Large intestine (tissue), 3 donors: ENCODE results near the gene PLAGL2. TPM values are rescaled to one million over a fixed set of nuclear protein-coding genes. Genes with fewer than 3 reads are reported as not detected.

Experiments
- DNase-seq, 2 donors: peaks; one replicate each; pipeline versions ENCODE4 v3.0.0 to v3.0.0-alpha.2; 2013
- H3K27ac ChIP-seq: one replicate; pipeline ENCODE4 v1.5.1; 2013; ENCODE audit warnings: low read length
- H3K27me3 ChIP-seq: 2 replicates; pipeline ENCODE4 v1.6.1; 2013; ENCODE audit warnings: low read length; ENCODE audit not compliant: control insufficient read depth, insufficient read depth
- H3K36me3 ChIP-seq: 2 replicates; pipeline ENCODE4 v1.6.1; 2013; ENCODE audit warnings: low read length; ENCODE audit not compliant: control insufficient read depth, insufficient read depth
- H3K4me1 ChIP-seq: one replicate; pipeline ENCODE4 v1.6.1; 2013; ENCODE audit warnings: low read length; ENCODE audit not compliant: control insufficient read depth, insufficient read depth
- H3K4me3 ChIP-seq: one replicate; pipeline ENCODE4 v1.5.1; 2013; ENCODE audit warnings: low read length
- H3K9me3 ChIP-seq: one replicate; pipeline ENCODE4 v1.6.1; 2013; ENCODE audit warnings: mild to moderate bottlenecking, low read depth, low read length, moderate library complexity; ENCODE audit not compliant: control insufficient read depth
- WGBS: methylation state at CpG from one replicate; pipeline ENCODE4 v1.1.5; 2013; ENCODE audit warnings: low lambda C conversion rate; ENCODE audit not compliant: insufficient coverage; 5-methylcytosine and 5-hydroxymethylcytosine counted together
- polyA plus RNA-seq: library from polyadenylated mRNA; unstranded; fragments of 120-200 nt; gene quantifications from one replicate; pipeline ENCODE4 v1.2.1, GENCODE V29; 2013

The PLAGL2 gene
- polyA plus RNA-seq, 1 donor: 118 TPM

DNA sequence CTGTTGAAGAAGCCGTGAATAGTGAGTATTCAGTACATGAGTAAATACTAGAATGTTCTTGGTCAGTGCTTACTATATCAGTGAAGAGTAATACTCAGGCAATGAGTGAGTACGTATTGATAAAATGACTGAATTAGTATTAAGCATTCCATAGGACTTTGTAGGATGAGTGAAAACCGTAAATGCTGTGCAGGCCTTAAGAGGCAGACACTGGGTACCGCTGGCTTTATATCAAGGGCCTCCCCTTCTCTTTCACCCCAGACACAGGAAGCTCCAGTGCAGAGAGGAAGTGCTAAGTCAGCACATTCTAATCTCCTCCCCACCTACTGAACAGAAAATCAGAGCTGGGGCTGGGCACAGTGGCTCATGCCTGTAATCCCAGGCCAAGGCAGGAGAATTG, 24.3 kb upstream of the PLAGL2 start:
- Histone ChIP-seq H3K9me3 (no peaks in the 10 kb centered on the region), H3K27ac (peak overlapping the region; percentile 77), H3K4me3 (no peak overlapping the region), H3K27me3 (no peaks in the 10 kb centered on the region), H3K4me1 (peaks cover 67% of the 10 kb centered on the region), H3K36me3 (peaks cover 76% of the 10 kb centered on the region)
- no CpG with 5 or more reads among the region's 4 CpGs for WGBS
- DNase-seq: peak; percentile 45 to 67

- peak overlapping the region; percentile 77 for H3K27ac ChIP-seq
- H3K4me1 ChIP-seq: peaks cover 68% of the 10 kb centered on the region
- WGBS: no CpG with 5 or more reads among the region's 4 CpGs
- peak in 1 of 2 donors; percentile 42 for DNase-seq
- H3K36me3 ChIP-seq: peaks cover 77% of the 10 kb centered on the region
- H3K9me3 ChIP-seq: no peaks in the 10 kb centered on the region
- H3K27me3 ChIP-seq: no peaks in the 10 kb centered on the region
- H3K4me3 ChIP-seq: no peak overlapping the region
Measured at GRCh38 chr20:32231245-32231644, 23.7 kb upstream of the PLAGL2 start.

GRCh38 chr20:32230707-32231106, 23.2 kb upstream of the PLAGL2 start:
- no CpG with 5 or more reads among the region's 13 CpGs for WGBS
- DNase-seq: peak in 1 of 2 donors; percentile 17
- H3K4me3 ChIP-seq: no peak overlapping the region
- peaks cover 77% of the 10 kb centered on the region for H3K36me3 ChIP-seq
- peaks cover 69% of the 10 kb centered on the region for H3K4me1 ChIP-seq
- H3K9me3 ChIP-seq: no peaks in the 10 kb centered on the region
- H3K27ac ChIP-seq: peak overlapping the region; percentile 77
- no peaks in the 10 kb centered on the region for H3K27me3 ChIP-seq

- Histone ChIP-seq H3K36me3 (peaks cover 68% of the 10 kb centered on the region), H3K27ac (peak overlapping the region; percentile 99), H3K4me1 (peaks cover 74% of the 10 kb centered on the region), H3K27me3 (no peaks in the 10 kb centered on the region), H3K4me3 (no peak overlapping the region), H3K9me3 (no peaks in the 10 kb centered on the region)
- DNase-seq: peak; percentile 73 to 90
- no CpG with 5 or more reads among the region's 5 CpGs for WGBS
Measured at GRCh38 chr20:32229251-32229747, 21.8 kb upstream of the PLAGL2 start.

DNA sequence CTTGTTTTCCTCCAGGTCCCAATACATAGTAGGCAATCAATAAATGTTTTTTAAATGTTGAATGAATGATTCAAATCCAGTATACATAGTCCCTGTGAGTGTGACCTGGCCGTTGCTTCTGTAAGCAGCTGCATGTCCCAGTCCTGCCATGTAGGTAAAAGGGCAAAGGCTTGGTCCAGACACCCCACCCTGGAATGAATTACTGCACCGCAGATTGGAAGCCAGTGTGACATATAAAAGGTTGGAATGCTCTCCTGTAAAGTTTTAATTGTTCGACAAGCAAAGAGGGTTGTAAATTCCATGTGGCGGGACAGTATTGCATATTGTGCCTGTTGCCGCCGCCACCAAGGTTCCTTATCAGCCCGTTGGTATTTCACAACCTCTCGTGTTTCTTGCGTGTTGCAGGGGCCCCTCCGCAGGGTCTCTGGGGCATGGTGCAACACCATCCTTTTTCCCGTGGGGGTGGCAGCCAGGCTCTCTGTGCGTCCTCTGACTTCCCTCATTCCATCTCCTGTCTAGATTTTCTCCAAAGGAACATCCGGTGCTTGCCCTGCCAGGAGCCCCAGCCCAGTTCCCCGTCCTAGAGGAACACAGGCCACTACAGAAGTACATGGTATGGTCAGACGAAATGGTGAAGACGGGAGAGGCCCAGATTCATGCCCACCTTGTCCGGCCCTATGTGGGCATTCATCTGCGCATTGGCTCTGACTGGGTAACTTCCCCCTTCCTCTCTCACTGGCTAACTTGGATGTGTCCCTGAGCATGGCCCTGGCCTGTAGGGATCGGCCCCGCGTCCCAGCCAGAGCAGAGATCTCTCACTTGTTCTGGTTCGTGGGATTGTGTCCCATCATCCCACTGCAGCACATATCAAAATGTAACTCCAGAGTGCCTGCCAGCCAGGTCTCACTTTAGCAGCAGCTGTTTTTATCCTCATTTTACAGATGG, 20.5 kb upstream of the PLAGL2 start:
- peak; percentile 95 to 99 for DNase-seq
- no peak overlapping the region for H3K4me3 ChIP-seq
- peaks cover 79% of the 10 kb centered on the region for H3K4me1 ChIP-seq
- no peaks in the 10 kb centered on the region for H3K27me3 ChIP-seq
- H3K36me3 ChIP-seq: peaks cover 64% of the 10 kb centered on the region
- no CpG with 5 or more reads among the region's 22 CpGs for WGBS
- H3K9me3 ChIP-seq: no peaks in the 10 kb centered on the region
- peak overlapping the region; percentile 99 for H3K27ac ChIP-seq

GRCh38 chr20:32227306-32227705, 19.8 kb upstream of the PLAGL2 start:
- peaks cover 74% of the 10 kb centered on the region for H3K4me1 ChIP-seq
- peak overlapping the region; percentile 99 for H3K27ac ChIP-seq
- no peak for DNase-seq
- H3K4me3 ChIP-seq: no peak overlapping the region
- H3K36me3 ChIP-seq: peaks cover 64% of the 10 kb centered on the region
- no peaks in the 10 kb centered on the region for H3K9me3 ChIP-seq
- no peaks in the 10 kb centered on the region for H3K27me3 ChIP-seq
- WGBS: no CpG with 5 or more reads among the region's 7 CpGs

DNA sequence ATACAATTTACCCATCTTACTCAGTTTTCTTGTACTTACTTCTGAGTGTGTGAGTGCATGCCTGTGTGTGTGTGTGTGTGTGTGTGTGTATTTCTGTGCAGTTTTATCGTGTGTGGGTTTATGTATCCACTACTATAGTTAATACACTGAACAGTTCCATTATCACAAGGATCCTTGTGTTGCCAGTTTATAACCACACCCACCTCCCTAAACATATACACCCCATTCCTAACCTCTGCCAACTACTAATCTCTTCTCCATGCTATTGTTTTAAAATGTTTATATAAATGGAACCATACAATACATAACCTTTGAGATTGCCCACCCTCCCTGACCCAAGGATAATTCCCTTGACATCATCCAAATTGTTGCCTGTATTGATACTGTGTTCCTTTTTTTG, 18.8 kb upstream of the PLAGL2 start:
- H3K36me3 ChIP-seq: peaks cover 64% of the 10 kb centered on the region
- peaks cover 65% of the 10 kb centered on the region for H3K4me1 ChIP-seq
- WGBS: no CpG with 5 or more reads among the region's 1 CpG
- no peaks in the 10 kb centered on the region for H3K9me3 ChIP-seq
- H3K27me3 ChIP-seq: no peaks in the 10 kb centered on the region
- peak overlapping the region; percentile 99 for H3K27ac ChIP-seq
- peak in 1 of 2 donors; percentile 17 for DNase-seq
- no peak overlapping the region for H3K4me3 ChIP-seq

GRCh38 chr20:32224463-32224862, 16.9 kb upstream of the PLAGL2 start:
- peak; percentile 85 to 92 for DNase-seq
- H3K27ac ChIP-seq: peak overlapping the region; percentile 99
- no peaks in the 10 kb centered on the region for H3K27me3 ChIP-seq
- H3K9me3 ChIP-seq: no peaks in the 10 kb centered on the region
- peaks cover 66% of the 10 kb centered on the region for H3K36me3 ChIP-seq
- WGBS: no CpG with 5 or more reads among the region's 4 CpGs
- no peak overlapping the region for H3K4me3 ChIP-seq
- H3K4me1 ChIP-seq: peaks cover 60% of the 10 kb centered on the region

- DNase-seq: no peak
- no CpG with 5 or more reads among the region's 5 CpGs for WGBS
- Histone ChIP-seq H3K27ac (peak overlapping the region; percentile 98), H3K27me3 (no peaks in the 10 kb centered on the region), H3K9me3 (no peaks in the 10 kb centered on the region), H3K4me3 (no peak overlapping the region), H3K36me3 (peaks cover 78% of the 10 kb centered on the region), H3K4me1 (peaks cover 54% of the 10 kb centered on the region)
Measured at GRCh38 chr20:32218156-32218900, 10.8 kb upstream of the PLAGL2 start.
